GM18502 (cell line): ENCODE measurements around the gene CMC1.

Experiments
- ATAC-seq: cut with Tn5 transposase; IDR thresholded peaks from one replicate; pipeline ENCODE4 v1.9.1; 2021; ENCODE audit warnings: mild to moderate bottlenecking; ENCODE audit not compliant: unreplicated experiment, poor library complexity

The CMC1 gene

DNA sequence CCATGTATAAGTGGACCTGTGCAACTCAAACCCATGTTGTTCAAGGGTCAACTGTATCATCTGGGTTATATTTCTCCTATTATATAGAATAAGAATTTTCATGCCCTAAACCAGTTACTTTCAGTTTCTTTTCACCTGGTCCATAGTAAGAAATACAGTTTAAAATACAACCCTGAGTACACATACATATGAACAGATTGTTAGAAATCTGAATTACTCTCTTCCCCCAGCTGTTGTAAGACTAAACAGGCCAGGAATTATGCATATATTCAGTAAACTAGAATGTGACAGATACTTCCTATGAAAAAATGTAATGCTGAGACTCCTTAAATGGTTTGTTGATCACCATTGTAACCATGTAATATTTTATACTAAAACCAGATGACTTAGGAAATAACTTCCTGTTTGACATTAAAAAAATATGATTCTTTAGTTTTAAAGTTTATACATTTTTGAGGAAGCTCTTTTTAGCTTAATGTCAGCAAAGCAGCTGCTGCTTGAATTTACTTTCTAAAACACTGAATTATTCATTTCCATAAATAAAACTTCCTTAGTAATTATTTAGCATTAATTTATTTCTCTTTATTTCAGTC lies 54.6 kb downstream of the CMC1 start:
- peak; percentile 67 for ATAC-seq

DNA sequence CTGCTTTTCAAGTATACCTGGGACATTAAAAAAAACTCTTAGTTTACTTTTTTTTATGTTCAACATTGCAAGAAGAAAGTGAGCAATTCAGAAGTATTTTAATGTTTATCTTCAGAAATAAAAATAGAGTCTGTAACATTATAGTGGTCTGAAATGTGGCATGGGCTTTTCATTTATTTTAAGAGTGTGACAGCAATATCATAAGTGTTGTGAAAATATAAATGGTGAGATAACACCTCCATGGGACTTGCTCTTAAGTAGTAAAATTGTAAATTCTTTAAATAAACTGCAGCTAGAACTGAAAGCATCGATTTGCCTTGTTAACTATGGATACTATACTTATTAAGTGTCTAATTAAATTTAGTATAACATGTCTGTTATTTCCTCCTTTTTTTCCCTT lies 58.3 kb downstream of the CMC1 start:
- ATAC-seq: no peak

DNA sequence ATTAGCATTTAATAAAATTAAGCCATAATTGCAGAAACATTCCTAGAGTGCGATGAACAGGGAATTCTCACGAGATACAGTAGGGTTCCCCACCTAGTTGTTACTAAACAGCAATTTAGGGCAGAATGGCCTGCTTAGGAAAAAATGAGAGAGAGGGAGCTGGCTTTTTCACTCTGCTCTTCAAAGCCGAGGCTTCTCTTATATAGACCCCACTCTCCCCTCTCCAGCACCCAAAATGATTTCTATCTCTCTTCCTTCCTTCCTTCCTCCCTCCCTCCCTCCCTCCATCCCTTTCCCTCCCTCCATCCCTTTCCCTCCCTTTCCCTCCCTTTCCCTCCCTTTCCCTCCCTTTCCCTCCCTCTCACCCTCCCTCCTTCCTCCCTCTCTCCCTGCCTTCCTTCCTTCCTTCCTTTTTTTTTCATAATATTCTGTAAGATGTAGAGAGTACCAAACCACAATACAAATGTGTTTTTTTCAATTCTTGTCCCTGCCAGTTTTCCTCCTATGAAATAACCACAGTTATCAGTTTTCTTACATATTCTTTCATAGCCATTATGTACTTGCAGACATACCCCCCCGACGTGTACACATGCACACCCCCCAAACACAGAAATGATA lies 59.0 kb downstream of the CMC1 start:
- no peak for ATAC-seq

DNA sequence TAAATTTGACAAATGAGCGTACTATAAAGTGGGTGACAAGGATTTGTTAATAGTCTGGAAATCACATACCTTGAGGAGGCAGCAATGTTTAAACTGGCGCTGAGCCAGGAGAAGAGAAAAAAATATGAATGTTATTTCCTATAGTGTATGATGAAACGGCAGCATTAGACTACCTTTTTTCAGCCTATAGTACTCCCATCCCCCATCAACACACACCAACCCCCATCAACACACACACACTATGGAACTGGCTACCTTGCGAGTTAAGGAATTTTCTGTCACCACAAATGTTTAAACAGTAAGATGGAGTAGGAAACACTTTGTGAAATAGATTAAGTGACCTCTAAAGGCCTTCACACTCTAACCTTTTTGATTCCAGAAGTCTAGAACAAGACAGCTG lies 60.3 kb downstream of the CMC1 start:
- no peak for ATAC-seq

DNA sequence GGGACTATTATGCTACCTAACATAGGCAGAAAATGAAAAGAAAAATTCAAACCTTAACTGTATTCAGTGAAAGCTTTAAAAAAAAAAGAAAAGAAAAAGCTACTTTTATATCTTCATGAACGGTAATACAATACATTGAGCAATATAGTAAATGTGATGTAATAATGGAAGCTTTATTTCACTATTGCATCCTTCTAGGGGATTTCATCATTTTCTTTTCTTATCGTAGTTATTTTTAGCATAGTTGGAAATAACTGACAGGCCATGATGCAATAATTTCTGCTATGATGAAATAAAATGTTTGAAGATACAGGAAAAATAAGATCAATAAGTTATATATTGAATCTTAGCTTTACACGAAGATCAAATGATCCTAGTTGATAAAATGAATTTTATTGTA lies 66.8 kb downstream of the CMC1 start:
- ATAC-seq: no peak

DNA sequence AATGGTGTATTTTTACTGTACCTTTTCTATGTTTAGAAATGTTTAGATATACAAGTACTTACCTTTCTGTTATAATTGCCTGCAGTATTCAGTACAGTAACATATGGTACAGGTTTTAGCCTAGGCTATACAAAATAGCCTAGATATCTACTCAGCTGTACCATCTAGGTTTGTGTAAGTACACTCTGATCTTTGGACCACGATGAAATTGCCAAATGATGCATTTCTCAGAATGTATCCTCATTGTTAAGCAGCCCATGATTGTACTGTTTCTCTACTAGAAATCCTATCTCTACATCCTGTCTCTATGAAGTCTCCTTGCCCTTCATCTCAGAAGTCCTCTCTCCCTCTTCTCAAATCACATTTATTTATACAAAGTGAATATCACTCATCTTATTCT lies 74.3 kb downstream of the CMC1 start:
- ATAC-seq: no peak

DNA sequence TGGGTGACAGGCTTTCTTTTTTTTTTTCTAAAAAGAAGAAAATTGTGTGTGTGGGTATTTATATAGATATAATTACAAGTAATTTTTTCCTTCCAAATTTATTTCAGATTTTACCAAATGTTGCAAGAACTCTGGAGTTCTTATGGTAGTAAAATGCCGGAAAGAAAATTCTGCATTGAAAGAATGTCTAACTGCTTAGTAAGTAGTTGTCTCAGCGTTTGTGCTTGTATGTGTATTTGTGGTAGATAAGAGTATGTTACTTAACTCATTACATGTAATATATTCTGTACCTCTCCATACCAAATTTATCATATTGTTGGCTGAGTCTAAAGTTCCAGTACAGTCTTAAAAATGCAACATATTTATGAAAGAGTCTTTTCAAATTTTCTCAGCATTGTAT lies 74.8 kb downstream of the CMC1 start:
- ATAC-seq: no peak

DNA sequence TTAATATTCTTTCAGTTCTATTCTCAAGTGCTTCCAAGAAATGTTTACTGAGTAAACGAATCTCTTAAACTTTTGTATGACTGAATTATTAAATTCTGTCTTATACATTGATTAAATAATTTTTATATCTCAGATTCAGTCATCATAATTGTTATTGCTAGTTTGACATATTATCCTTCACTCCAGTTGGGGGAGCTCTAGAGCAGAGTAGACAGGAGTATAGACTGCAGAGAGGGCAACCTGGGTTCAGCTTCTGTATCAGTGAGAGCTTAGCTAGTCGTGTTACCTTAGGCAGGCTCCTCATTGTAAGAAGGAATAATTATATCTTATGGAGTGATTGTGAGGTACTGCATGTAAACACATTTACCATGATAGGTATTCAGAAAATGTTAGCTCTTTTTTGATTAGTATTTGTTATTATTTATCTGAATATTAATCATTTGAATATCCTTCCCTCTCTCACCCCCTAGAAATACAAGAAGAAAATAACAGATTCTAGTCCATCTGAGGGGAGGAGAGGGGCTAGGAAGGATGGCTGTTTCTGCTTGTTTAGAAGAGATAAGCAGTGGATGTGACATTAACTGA lies 76.1 kb downstream of the CMC1 start:
- ATAC-seq: peak; percentile 95

DNA sequence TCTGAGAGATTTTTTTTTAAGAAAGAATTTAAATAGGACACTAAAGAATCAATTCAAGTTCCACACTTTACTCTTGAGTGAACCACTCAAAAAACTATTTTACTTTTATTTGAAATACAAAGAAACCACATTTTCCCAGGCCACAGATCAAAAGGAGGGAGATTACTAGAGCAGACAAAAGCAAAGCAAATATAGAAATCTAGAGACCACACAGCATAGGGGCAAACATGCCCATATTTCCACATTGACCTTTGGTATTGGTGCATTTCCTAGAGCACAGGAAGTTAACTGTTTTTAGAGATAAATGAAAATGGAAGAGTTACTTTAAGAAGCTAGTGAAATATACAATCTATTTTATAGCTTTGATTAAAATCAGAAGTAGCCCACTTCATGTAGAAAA lies 79.6 kb downstream of the CMC1 start:
- ATAC-seq: no peak

DNA sequence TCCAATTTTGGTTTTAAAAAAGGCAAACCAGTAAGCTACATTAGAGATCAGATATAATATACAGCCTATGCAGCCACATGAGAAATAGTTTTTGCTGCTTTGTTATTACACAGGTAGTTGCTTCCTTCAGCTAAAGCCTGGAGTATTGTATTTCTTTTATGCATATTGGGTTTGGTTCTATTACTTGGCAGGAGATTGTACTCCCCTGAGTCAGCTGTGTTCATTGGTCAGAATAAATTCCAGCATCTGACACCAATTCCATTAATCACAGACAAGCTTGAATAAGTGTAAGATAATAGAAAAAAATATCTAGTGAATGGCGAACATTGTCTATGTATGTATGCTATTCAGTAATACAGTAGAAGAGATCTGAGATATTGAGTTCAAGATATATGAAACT lies 81.0 kb downstream of the CMC1 start:
- ATAC-seq: no peak

DNA sequence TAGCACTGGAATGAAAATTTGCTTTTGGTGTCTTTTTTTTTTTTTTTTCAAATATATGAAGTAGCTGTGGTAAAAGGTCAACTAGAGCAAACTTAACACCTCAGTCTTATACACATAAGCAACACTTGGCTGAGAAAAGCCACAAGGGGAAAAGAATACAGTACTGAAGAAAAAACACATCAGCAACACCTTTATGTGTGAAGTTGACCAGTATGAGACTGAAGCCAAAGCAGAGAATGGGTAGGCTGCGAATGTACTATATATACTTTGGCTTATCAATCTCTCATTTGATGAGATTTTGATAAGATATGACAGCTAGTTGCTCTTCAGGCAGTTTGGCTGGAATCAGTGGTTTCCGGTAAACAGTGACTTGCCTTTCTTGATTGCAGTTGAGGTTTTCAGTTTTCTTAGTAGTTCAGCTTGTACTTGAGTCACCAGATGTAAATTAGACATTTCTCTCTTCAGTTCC lies 85.1 kb downstream of the CMC1 start:
- ATAC-seq: peak; percentile 65

DNA sequence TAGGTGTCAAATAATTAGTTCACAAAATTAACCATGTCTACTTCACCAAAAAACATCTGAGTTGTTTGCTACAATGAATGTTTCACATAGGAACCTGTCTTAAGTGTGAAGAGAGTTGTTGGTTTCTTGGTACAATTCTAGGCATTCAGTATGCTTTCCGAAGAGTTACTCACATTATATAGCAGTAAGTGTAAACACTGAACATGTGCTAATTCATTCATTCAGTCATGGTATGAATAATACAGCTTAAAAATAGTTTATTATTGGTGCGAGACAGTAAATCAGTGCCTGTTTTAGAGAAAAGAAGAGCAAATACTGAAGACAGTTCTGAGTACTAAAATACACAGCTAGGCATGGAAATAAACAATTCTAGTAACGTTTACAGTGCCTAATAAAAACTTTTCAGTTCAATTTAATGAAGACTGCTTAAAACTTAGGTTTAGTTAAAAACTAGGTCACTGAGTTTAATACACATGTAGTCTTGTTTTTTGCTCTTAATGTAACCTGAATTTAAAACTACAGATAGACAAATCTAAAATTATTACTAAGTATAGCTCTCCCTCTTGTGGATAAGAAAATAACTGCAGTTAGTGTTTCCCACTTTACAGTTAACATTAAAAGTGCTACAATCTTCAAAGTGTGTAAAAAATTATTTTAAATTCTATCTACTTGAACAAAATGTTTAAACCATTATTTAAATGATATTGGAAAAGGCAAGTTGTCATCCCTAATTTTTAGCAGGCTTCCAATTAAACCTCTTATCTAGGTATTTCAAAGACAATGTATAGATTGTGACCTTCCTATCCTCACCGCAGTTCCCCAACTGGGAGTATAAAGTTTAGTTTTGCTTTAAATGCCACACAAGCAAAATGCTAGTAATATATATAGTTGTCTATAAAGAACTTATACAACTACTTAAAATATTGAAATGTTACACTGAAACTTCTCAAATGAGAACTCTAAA lies 87.1 kb downstream of the CMC1 start:
- ATAC-seq: peak; percentile 41

DNA sequence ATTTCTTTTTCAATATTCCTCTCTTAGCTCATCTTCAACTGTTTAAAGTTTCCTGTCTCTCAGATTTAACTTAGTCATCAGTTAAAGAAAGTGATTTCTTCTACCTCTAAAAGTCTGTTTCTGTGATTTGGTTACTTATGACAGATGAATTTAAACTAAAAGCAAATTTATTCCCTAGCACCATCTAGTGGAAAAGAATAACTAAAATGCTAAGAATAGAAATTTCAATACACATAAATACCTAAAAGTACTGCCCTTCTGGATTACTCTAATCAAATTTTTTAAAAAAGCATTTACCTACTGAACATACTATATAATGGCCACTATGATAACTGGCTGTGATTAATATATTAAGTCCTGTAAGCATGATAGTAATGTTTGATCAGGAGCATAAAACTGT lies 93.1 kb downstream of the CMC1 start:
- no peak for ATAC-seq

DNA sequence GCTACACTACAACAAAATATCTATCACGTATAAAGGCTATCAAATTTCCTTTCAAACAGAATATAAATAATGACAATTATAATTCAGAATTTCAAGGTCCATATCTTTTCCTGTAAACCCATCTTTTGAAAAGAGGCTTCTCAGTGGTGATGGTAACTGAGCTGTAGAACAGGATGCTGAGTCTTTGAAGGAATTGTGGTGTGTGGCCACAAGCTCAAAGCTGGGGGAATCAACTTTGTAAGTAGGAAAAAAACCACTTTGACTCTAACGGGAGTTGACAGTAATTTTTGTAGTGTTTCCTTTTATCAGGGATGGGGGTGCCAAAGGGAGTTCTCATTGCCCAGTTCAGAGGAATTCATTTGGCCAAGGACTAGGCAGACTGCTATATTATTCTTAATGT lies 93.8 kb downstream of the CMC1 start:
- no peak for ATAC-seq

DNA sequence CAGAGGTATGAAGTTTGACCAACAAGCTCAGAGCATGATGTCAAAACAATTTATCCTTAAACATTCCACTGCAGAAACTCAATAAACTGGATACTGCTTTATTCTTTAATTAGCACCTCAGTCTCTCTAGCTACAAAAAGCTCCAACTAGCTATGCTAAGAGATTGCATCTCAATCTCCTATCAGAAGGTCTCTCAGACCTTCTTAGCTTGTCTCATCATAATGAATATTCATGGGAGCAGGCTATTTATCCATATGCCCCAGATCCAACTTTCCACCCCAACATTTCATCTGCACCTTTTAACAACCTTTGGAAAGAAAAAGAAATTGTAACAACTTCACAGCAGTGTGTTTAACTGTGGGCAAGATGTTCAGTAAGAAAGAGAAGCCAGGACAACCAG lies 95.8 kb downstream of the CMC1 start:
- ATAC-seq: no peak

DNA sequence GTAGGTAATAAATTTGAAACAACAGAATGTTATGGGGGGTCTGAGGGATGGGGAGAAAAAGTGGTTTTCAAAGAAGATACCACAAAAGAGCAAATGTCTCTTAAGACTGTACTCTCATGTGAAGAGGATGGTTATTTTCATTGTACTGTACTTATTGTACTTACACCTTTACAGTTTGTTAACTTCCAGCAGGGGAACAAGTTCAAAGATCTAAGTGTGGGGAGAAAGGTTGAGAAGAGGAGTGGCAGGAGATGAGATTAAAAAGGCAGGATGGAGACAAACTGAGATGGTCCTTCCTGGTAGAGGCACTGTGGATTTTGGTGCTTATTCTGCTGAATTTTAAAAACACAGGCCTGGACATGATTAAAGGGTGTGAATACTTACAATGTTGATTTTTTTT lies 101.7 kb downstream of the CMC1 start:
- no peak for ATAC-seq

DNA sequence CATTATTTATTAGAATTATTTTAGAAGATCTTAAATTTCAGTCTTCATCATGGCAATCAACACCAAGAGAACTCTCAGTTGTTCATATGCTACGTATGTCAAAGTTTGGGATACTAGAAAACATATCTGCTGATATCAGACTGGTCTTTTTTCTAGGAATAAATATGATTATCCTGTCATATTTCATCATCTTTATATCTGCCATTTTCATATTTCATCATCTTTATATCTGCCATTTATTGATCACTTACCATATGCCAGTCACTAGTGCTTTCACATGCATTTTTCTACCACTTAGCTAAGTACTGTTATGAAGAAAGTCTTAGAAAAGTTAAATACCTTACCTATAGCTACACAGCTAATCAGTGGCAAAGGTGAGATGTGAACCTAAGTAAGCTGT lies 104.3 kb downstream of the CMC1 start:
- no peak for ATAC-seq

DNA sequence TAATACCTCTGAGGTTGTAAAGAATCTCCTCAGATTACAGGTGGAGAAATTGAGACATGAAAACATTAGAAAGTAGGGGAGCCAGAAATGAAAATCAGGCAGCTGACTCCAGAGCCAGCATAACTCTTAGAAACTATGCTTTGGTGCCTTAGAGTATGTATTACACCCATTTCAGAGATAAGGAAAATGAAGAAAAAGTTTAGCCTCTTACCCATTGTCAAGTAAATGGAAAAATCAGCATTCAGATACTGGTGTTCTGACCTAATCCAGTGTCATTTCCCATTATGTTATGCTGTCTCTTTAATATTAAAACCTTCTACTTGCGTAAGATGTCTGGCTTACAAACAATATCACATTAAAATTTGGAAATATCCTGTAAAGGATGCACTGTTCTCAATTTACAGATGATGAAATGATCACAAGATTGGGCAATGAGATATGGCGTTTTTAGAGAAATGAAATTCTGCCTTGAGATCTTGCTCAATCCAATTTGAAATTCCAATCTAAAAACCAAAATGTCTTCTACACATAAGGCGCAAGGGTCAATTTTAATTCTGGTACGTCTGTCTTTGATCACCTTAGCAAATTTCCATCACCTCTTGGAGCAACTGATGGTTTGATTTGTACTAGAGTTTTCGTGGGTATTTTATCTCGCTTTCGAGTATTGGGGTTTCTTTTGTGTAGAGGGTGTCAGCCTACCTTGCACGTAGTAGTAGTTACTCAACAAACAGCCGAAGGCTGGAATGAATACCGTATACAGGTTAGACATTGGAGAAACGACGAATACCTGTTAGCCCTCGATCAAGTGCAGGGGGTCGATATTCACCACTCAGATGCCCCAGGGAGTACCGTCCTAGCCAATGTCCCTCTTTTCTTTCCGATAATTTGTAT lies 106.2 kb downstream of the CMC1 start:
- ATAC-seq: no peak

DNA sequence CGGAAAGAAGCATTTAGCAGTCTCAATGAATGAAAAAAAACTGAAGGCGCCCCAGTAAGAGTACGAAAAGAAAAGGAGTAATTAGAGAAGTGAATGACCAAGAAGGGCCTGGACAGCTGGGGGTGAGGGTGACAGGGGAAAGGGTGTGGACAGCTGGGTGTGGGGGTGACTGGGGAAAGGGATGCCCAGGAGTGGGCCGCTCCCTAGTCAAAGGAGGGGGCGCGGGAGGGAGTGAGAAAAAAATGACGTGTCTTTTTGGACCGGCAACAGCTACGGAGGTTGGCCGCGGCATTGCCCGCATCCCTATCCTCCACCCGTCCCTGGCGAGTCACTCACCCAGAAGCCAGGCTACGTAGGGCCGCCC lies 106.8 kb downstream of the CMC1 start:
- no peak for ATAC-seq
